GM21786 (cell line): Measurements from ENCODE around the gene FXYD2.

ENCODE experiments used
- ATAC-seq: cut with Tn5 transposase; IDR thresholded peaks from one replicate; pipeline ENCODE4 v1.9.1; 2021; ENCODE audit not compliant: unreplicated experiment

Gene FXYD2

GRCh38 chr11:117836077-117836960, 11.8 kb upstream of the FXYD2 start:
- no peak for ATAC-seq

- no peak for ATAC-seq
Measured at GRCh38 chr11:117835576-117835975, 11.0 kb upstream of the FXYD2 start.

- ATAC-seq, result no peak
Measured at GRCh38 chr11:117834838-117835443, 10.4 kb upstream of the FXYD2 start.

- ATAC-seq, result no peak
Measured at GRCh38 chr11:117834068-117834810, 9.7 kb upstream of the FXYD2 start.

- ATAC-seq, result no peak
Measured at GRCh38 chr11:117833401-117833891, 8.9 kb upstream of the FXYD2 start.

- no peak for ATAC-seq
Measured at GRCh38 chr11:117832511-117832910, 8.0 kb upstream of the FXYD2 start.

GRCh38 chr11:117831661-117832415, 7.3 kb upstream of the FXYD2 start:
- ATAC-seq, result no peak

- ATAC-seq, result no peak
Measured at GRCh38 chr11:117830674-117831351, 6.3 kb upstream of the FXYD2 start.

GRCh38 chr11:117830072-117830471, 5.5 kb upstream of the FXYD2 start:
- ATAC-seq, result no peak

GRCh38 chr11:117829369-117829725, 4.8 kb upstream of the FXYD2 start:
- ATAC-seq, result peak; percentile 10

- ATAC-seq, result peak; percentile 78
Measured at GRCh38 chr11:117828611-117829368, 4.2 kb upstream of the FXYD2 start.

- ATAC-seq, result no peak
Measured at GRCh38 chr11:117827521-117828511, 3.3 kb upstream of the FXYD2 start.

GRCh38 chr11:117826832-117827231, 2.3 kb upstream of the FXYD2 start:
- ATAC-seq, result no peak

GRCh38 chr11:117826190-117826570, 1.6 kb upstream of the FXYD2 start:
- ATAC-seq, result no peak

- ATAC-seq, result no peak
Measured at GRCh38 chr11:117825538-117826189, 1.1 kb upstream of the FXYD2 start.

- no peak for ATAC-seq
Measured at GRCh38 chr11:117823946-117824420, 561 bp downstream of the FXYD2 start.

- no peak for ATAC-seq
Measured at GRCh38 chr11:117823294-117823945, 1.1 kb downstream of the FXYD2 start.
